ENCODE data around the gene USP6.
"Not testable (repeated sequence)": the region's sequence is repeated elsewhere in the genome, so short reads cannot be mapped to it uniquely, and the experiment has no call there.

DNA sequence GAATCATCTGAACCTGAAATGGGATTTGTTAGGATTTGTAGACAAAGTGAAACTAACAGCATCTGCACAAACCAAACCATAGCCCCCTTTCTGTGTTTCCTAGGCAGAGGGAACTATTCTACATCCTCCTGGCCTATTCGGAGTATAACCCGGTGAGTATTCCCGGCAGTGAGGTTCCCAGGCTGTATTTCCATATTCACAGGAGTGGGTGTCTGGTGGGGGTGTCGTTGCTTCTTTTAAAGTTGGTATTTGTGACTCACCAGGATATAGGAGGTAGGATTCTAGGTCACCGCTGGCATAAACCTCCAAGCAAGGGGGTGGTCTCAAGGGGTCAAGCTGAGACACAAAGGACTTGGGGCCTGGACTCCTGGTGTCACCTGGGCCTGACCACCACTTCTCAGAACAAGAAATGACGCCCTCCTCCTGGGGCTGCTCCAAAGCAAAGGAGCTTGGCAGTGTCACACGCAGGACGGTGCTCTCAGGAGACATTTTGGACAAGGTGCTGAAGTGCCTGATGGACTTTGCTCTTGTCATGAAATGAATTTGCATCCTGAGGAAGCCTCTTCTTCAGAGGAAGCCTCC is 19.4 kb downstream of the USP6 start:
- TF ChIP-seq, protein P1, sequence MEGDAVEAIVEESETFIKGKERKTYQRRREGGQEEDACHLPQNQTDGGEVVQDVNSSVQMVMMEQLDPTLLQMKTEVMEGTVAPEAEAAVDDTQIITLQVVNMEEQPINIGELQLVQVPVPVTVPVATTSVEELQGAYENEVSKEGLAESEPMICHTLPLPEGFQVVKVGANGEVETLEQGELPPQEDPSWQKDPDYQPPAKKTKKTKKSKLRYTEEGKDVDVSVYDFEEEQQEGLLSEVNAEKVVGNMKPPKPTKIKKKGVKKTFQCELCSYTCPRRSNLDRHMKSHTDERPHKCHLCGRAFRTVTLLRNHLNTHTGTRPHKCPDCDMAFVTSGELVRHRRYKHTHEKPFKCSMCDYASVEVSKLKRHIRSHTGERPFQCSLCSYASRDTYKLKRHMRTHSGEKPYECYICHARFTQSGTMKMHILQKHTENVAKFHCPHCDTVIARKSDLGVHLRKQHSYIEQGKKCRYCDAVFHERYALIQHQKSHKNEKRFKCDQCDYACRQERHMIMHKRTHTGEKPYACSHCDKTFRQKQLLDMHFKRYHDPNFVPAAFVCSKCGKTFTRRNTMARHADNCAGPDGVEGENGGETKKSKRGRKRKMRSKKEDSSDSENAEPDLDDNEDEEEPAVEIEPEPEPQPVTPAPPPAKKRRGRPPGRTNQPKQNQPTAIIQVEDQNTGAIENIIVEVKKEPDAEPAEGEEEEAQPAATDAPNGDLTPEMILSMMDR (IDR thresholded peaks at IDR 0.05) = not testable (repeated sequence)
- not testable (repeated sequence) for TF ChIP-seq POLR2AphosphoS5 (IDR thresholded peaks at IDR 0.05; ENCODE audit: low read depth, low read length)
- TF ChIP-seq, protein P2, sequence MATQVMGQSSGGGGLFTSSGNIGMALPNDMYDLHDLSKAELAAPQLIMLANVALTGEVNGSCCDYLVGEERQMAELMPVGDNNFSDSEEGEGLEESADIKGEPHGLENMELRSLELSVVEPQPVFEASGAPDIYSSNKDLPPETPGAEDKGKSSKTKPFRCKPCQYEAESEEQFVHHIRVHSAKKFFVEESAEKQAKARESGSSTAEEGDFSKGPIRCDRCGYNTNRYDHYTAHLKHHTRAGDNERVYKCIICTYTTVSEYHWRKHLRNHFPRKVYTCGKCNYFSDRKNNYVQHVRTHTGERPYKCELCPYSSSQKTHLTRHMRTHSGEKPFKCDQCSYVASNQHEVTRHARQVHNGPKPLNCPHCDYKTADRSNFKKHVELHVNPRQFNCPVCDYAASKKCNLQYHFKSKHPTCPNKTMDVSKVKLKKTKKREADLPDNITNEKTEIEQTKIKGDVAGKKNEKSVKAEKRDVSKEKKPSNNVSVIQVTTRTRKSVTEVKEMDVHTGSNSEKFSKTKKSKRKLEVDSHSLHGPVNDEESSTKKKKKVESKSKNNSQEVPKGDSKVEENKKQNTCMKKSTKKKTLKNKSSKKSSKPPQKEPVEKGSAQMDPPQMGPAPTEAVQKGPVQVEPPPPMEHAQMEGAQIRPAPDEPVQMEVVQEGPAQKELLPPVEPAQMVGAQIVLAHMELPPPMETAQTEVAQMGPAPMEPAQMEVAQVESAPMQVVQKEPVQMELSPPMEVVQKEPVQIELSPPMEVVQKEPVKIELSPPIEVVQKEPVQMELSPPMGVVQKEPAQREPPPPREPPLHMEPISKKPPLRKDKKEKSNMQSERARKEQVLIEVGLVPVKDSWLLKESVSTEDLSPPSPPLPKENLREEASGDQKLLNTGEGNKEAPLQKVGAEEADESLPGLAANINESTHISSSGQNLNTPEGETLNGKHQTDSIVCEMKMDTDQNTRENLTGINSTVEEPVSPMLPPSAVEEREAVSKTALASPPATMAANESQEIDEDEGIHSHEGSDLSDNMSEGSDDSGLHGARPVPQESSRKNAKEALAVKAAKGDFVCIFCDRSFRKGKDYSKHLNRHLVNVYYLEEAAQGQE (IDR thresholded peaks at IDR 0.05; ENCODE audit: insufficient read depth in 1 of 2, low read depth in 2 of 2, low read length in 1 of 2) = not testable (repeated sequence)
